Activated T-helper 1 cell treated with anti-CD3 and anti-CD28 coated beads, Interleukin-2, amount 50 U/mL, for 16 hours (primary cell): ENCODE measurements around the gene WBP2.
"Not testable (repeated sequence)": the region's sequence is repeated elsewhere in the genome, so short reads cannot be mapped to it uniquely, and the experiment has no call there.

Experiments used
- DNase-seq, 2 donors: peaks; one replicate each; pipeline ENCODE4 v3.0.0-alpha.2; 2020; ENCODE audit warnings: low read depth in 1 of 2, low spot score in 1 of 2

WBP2 gene

GRCh38 chr17:75814900-75815373 is 40.2 kb downstream of the WBP2 start:
- DNase-seq = no peak

GRCh38 chr17:75814021-75814395 is 41.1 kb downstream of the WBP2 start:
- DNase-seq = no peak

- DNase-seq = no peak
These were observed 41.8 kb downstream of the WBP2 start for GRCh38 chr17:75813081-75814020.

GRCh38 chr17:75812096-75813013 is 42.8 kb downstream of the WBP2 start:
- DNase-seq = no peak

- no peak for DNase-seq
These were observed 44.0 kb downstream of the WBP2 start for GRCh38 chr17:75811174-75811573.

- DNase-seq = not testable (repeated sequence)
These were observed 44.4 kb downstream of the WBP2 start for GRCh38 chr17:75810756-75811155.

GRCh38 chr17:75810216-75810615 is 44.9 kb downstream of the WBP2 start:
- no peak for DNase-seq

GRCh38 chr17:75809631-75810111 is 45.5 kb downstream of the WBP2 start:
- no peak for DNase-seq

- DNase-seq = no peak
These were observed 46.1 kb downstream of the WBP2 start for GRCh38 chr17:75808905-75809621.

GRCh38 chr17:75808549-75808904 is 46.6 kb downstream of the WBP2 start:
- no peak for DNase-seq

- no peak for DNase-seq
These were observed 47.3 kb downstream of the WBP2 start for GRCh38 chr17:75807861-75808260.

GRCh38 chr17:75806822-75807500 is 48.2 kb downstream of the WBP2 start:
- DNase-seq = no peak

GRCh38 chr17:75803883-75804282 is 51.3 kb downstream of the WBP2 start:
- no peak for DNase-seq

GRCh38 chr17:75799402-75799801 is 55.7 kb downstream of the WBP2 start:
- no peak for DNase-seq

- DNase-seq = no peak
These were observed 59.1 kb downstream of the WBP2 start for GRCh38 chr17:75795820-75796607.
